ENCODE data around the gene CAMSAP1. TPM values are rescaled to one million over a fixed set of nuclear protein-coding genes. Genes with fewer than 3 reads are reported as not detected.
A peak's percentile ranks its signal among the peaks of the same experiment; 100 is the strongest.

The CAMSAP1 gene
- total and polyA plus RNA-seq, 11 donors = 10.9 to 38.3 (median 19.9) TPM

DNA sequence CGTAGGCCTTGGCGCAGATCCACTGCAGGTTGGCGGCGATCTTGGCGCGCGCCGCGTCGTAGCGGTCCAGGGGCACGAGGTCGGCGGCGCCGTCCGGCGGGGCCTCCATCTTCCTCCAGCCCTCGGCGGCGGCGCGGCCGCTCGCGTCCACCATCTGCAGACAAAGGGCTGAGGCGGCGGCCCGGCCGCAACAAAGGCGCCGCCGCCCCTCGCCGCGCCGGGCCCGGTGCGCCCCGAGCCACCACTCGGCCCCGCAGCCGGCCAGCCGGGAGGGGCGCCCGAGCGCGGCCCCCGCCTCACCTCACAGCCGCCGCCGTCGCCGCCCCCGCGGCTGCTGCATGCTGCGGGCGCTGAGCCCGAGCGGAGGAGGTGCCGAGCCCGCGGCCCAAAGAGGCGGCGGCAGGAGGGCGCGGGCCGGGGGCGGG lies 328 bp downstream of the CAMSAP1 start:
- Histone ChIP-seq H3K27ac (peak overlapping the region in 10 of 12 donors; percentile 4 to 80 (median 68)), H3K4me1 (peaks cover 0 to 56% (median 37%) of the 10 kb centered on the region in 12 donors), H3K9me3 (peaks cover 0 to under 1% (median 0%) of the 10 kb centered on the region in 12 donors), H3K4me3 (peak overlapping the region in 11 of 12 donors; percentile 57 to 84 (median 65)), H3K27me3 (no peaks in the 10 kb centered on the region), H3K36me3 (peaks cover 0 to 17% (median 3%) of the 10 kb centered on the region in 9 donors)
- DNase-seq (peak in 1 of 5 donors; percentile 60), ATAC-seq (no peak)
- intact Hi-C loops (cut with DNase I) = loop anchor here in 6 of 10 donors (1.0 to 10.0 kb wide), 8 partner anchors 34 to 202 kb away; partner anchors contain the start of genes UBAC1 (in 3 of the 6) and KCNT1 (in 1 of the 6)
- TF ChIP-seq, protein P1, sequence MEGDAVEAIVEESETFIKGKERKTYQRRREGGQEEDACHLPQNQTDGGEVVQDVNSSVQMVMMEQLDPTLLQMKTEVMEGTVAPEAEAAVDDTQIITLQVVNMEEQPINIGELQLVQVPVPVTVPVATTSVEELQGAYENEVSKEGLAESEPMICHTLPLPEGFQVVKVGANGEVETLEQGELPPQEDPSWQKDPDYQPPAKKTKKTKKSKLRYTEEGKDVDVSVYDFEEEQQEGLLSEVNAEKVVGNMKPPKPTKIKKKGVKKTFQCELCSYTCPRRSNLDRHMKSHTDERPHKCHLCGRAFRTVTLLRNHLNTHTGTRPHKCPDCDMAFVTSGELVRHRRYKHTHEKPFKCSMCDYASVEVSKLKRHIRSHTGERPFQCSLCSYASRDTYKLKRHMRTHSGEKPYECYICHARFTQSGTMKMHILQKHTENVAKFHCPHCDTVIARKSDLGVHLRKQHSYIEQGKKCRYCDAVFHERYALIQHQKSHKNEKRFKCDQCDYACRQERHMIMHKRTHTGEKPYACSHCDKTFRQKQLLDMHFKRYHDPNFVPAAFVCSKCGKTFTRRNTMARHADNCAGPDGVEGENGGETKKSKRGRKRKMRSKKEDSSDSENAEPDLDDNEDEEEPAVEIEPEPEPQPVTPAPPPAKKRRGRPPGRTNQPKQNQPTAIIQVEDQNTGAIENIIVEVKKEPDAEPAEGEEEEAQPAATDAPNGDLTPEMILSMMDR (IDR thresholded peaks at IDR 0.05) = no peak
- TF ChIP-seq POLR2A (IDR thresholded peaks at IDR 0.05) = no peak
- WGBS, 4 donors = 1% methylated on average over 16 to 69 of the region's 69 CpGs

DNA sequence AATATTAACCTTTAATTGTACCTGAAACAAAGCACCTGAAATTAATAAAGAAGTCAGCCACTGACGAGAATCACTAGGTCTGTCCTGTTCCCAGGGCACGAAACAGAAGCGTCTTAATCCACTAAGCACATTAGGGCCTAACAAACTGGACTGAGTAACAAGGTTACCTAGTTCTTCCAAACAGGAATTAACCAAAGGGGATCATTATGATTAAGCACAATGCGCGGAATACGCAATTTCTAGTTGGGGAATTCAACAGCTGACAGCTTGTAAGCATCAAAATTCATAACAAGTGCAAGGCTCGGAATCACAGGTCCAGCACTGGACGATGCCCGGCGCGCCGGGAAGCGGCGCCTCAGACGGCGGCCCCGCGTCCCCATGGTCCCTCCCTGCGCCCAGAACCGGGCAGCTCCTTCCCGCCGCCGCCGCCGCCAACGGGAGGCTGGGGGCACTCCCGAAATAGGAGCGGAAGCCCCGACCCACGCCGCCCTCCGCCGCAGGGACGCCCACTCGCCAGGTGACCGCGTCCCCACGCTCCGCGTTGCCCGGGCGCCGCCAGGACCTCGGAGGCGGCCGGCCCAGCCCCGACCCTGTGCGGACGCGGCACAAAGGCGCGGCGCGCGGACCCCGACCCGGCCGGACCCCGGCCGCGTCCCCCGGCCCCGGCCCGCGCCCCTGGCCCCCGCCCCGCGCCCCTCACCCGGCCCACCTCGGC lies 898 bp downstream of the CAMSAP1 start:
- Histone ChIP-seq H3K9me3 (no peaks in the 10 kb centered on the region), H3K27me3 (no peaks in the 10 kb centered on the region), H3K36me3 (peaks cover 0 to 11% (median 0%) of the 10 kb centered on the region in 9 donors), H3K4me3 (peak overlapping the region in 11 of 12 donors; percentile 57 to 84 (median 65)), H3K4me1 (peaks cover 0 to 56% (median 39%) of the 10 kb centered on the region in 12 donors), H3K27ac (peak overlapping the region in 11 of 12 donors; percentile 4 to 81 (median 68))
- WGBS, 4 donors = 0 to 1% (median 1%) methylated on average over 9 to 70 of the region's 70 CpGs
- TF ChIP-seq POLR2A (IDR thresholded peaks at IDR 0.05) = no peak
- TF ChIP-seq, protein P1 (IDR thresholded peaks at IDR 0.05) = no peak
- intact Hi-C loops (cut with DNase I) = loop anchor here in 6 of 10 donors (1.0 to 10.0 kb wide), 8 partner anchors 35 to 202 kb away; partner anchors contain the start of genes UBAC1 (in 3 of the 6) and KCNT1 (in 1 of the 6)
- ATAC-seq (no peak), DNase-seq (no peak)

- Histone ChIP-seq H3K27ac (peak overlapping the region in 9 of 12 donors; percentile 4 to 81 (median 75)), H3K4me1 (peaks cover 0 to 56% (median 39%) of the 10 kb centered on the region in 12 donors), H3K9me3 (no peaks in the 10 kb centered on the region), H3K27me3 (no peaks in the 10 kb centered on the region), H3K4me3 (peak overlapping the region in 11 of 12 donors; percentile 57 to 84 (median 65)), H3K36me3 (peaks cover 0 to 3% (median 0%) of the 10 kb centered on the region in 9 donors)
- TF ChIP-seq POLR2A (IDR thresholded peaks at IDR 0.05) = no peak
- TF ChIP-seq, protein P1 (IDR thresholded peaks at IDR 0.05) = no peak
- DNase-seq (no peak), ATAC-seq (no peak)
- WGBS, 4 donors = 72 to 74% (median 73%) methylated on average over 23 of the region's 23 CpGs
- intact Hi-C loops (cut with DNase I) = loop anchor here in 6 of 10 donors (2.0 to 10.0 kb wide), 6 partner anchors 38 to 201 kb away; partner anchors contain the start of genes UBAC1 (in 2 of the 6) and KCNT1 (in 1 of the 6)
Observed at GRCh38 chr9:135905380-135906258, 1.7 kb downstream of the CAMSAP1 start.
